ENCODE results near the gene SPANXD. TPM values are rescaled to one million over a fixed set of nuclear protein-coding genes. Genes with fewer than 3 reads are reported as not detected.

Gene SPANXD
- total RNA-seq, 1 experiment from 2014 or later = not detected

GRCh38 chrX:141732031-141732430, 33.5 kb upstream of the SPANXD start:
- no peak overlapping the region for H3K27ac Mint-ChIP-seq

More at GRCh38 chrX:141732031-141732430, 33.5 kb upstream of the SPANXD start:
- Histone ChIP-seq H3K27ac (ENCODE audit: insufficient read length, low read depth, low read length) (no peak overlapping the region), H2BK15ac (ENCODE audit: low read depth, low read length) (no peak overlapping the region), H2AFZ (ENCODE audit: low read length) (no peak overlapping the region), H4K91ac (ENCODE audit: insufficient read length, low read depth, low read length) (no peak overlapping the region), H4K20me1 (ENCODE audit: control insufficient read depth, insufficient read depth, insufficient read length) (no peaks in the 10 kb centered on the region), H3K23ac (ENCODE audit: insufficient read length, low read depth, low read length) (no peak overlapping the region), H3K23me2 (ENCODE audit: insufficient read length, low read depth, low read length, poor library complexity, severe bottlenecking) (no peaks in the 10 kb centered on the region), H2BK120ac (ENCODE audit: low read depth, low read length, poor library complexity, severe bottlenecking) (no peak overlapping the region), H3K14ac (ENCODE audit: insufficient read depth, low read length) (no peak overlapping the region), H4K8ac (replicated peaks; ENCODE audit: insufficient read length, low read depth, low read length) (no peak overlapping the region), H3K79me1 (ENCODE audit: insufficient read depth, low read depth, low read length, poor library complexity, severe bottlenecking) (no peaks in the 10 kb centered on the region), H2BK12ac (ENCODE audit: insufficient read length, low read depth, low read length) (no peak overlapping the region), H3K79me2 (ENCODE audit: insufficient read depth, low read length) (no peaks in the 10 kb centered on the region), H3K56ac (ENCODE audit: insufficient read length, low read depth, low read length) (no peak overlapping the region), H3K4me1 (ENCODE audit: insufficient read depth, low read length) (no peaks in the 10 kb centered on the region), H3K18ac (ENCODE audit: insufficient read length, low read depth, low read length) (no peak overlapping the region), H2BK5ac (ENCODE audit: insufficient read length, low read length) (no peak overlapping the region), H2BK20ac (ENCODE audit: low read depth, low read length, poor library complexity, severe bottlenecking) (no peak overlapping the region), H4K5ac (ENCODE audit: insufficient read length, low read depth, low read length) (no peak overlapping the region), H3K4ac (ENCODE audit: low read depth, low read length) (no peak overlapping the region), H3K9me3 (ENCODE audit: control insufficient read depth, low read depth, low read length) (peaks cover 15% of the 10 kb centered on the region), H3K27me3 (ENCODE audit: insufficient read depth, low read length) (no peaks in the 10 kb centered on the region), H3K9ac (ENCODE audit: extremely low read depth, insufficient read length, low read length) (no peak overlapping the region), H3K4me2 (ENCODE audit: insufficient read depth, insufficient read length, low read length) (no peak overlapping the region), H3T11ph (ENCODE audit: low read length) (no peak overlapping the region), H2AK5ac (ENCODE audit: insufficient read length, low read length) (no peak overlapping the region)
- H3K4me3 Mint-ChIP-seq = no peak overlapping the region
- H3K27me3 Mint-ChIP-seq (ENCODE audit: low read depth) = no peaks in the 10 kb centered on the region
- H3K4me1 Mint-ChIP-seq = no peaks in the 10 kb centered on the region
- peaks cover 46 to 52% of the 10 kb centered on the region in 2 experiments for H3K9me3 Mint-ChIP-seq
- peaks cover 0 to 1% (median 0%) of the 10 kb centered on the region in 3 experiments; a peak in 3 of 7 replicates for H3K36me3 Mint-ChIP-seq (ENCODE audit: insufficient read depth in 1 of 3, low read depth in 3 of 3)
- no peak for DNase-seq
- TF ChIP-seq CTCF (conservative IDR thresholded peaks at IDR 0.05) = no peak
- no CpG with 5 or more reads among the region's 2 CpGs for WGBS (ENCODE audit: extremely low coverage, insufficient read length, low lambda C conversion rate)

Data from H9 (cell line).